Activated CD4-positive, alpha-beta T cell treated with anti-CD3 and anti-CD28 coated beads, Interleukin-2, amount 50 U/mL, for 48 hours (primary cell): ENCODE measurements around the gene ADAMTS7.
"Not testable (repeated sequence)": the region's sequence is repeated elsewhere in the genome, so short reads cannot be mapped to it uniquely, and the experiment has no call there.

Experiments
- DNase-seq, 2 experiments: peaks; one replicate each; pipeline ENCODE4 v3.0.0-alpha.2; 2020

Gene ADAMTS7

GRCh38 chr15:78811124-78811824 lies at the start of gene ADAMTS7:
Gene ADAMTS7, minus strand, starts transcription at chr15:78811464. Its CDS starts 244 bp downstream, at chr15:78811220.
- peak; percentile 57 to 60 for DNase-seq

- DNase-seq = peak; percentile 80 to 84
Observed at GRCh38 chr15:78859971-78860719, 48.9 kb upstream of the ADAMTS7 start.

DNA sequence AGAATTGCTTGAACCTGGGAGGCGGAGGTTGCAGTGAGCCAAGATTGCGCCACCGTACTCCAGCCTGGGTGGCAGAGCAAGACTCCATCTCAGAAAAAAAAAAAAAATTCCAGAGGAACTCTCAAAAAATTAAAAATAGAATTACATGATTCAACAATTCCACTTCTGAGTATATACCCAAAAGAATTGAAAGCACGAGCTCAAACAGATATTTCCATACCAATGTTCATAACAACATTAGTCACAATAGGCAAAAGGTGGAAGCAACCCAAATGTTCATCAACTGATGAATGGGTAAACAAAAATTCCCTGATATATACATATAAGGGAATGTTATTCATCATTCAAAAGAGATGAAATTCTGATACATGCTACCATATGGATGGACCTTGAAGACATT lies 44.5 kb upstream of the ADAMTS7 start:
- no peak for DNase-seq

GRCh38 chr15:78854833-78855372 lies 43.6 kb upstream of the ADAMTS7 start:
- DNase-seq = no peak

DNA sequence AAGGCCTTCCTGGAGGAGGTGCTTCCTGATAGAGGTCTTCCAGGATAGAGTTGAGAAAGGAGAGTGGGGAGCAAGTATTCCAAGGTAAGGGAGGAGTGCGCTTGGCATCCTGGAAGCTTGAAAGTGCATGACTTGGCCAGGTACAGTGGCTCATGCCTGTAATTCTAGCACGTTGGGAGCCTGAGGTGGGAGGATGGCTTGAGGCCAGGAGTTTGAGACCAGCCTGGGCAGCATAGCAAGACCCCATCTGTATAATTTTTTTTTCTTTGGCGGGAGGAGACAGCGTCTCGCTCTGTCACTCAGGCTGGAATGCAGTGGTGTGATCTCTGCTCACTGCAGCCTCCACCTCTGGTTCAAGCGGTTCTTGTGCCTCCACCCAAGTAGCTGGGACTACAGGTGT lies 42.2 kb upstream of the ADAMTS7 start:
- DNase-seq = no peak

DNA sequence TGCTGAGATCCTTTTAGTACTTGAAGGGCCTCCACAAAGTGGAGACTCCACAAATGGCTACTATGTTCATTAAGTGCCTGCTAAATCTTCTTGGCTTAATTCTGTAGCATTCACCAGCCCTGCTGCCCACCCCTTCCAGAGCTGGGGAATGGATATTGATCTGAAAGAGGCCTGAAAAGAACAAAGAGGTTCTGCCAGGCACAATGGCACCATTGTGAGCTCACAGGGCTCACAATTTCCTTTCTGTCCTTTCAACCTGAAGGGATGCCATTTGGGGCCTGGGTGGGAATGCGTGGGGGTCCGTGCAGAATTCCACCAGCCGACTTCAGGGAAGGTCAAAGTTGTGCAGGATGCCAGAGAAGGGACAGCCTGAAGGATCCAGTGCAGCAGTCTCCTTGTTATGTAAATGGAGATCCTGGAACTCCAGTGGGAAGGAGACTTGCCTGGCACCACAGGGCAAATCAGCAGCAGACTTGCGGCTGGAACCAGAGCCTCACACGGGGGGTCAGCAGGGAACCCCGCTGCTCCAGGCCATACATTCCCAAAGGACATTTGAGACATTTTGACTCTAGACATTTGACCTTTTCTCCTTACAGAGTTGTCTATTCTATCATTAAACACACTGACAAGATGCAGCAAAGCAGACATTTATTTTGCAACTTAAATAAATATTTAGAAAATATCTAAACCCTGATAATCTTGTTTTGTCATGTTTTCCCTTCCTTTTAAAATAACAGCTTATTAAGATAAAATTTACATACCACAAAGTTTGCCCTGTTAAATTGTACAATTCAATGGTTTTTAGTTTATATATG lies 39.9 kb upstream of the ADAMTS7 start:
- DNase-seq = no peak

GRCh38 chr15:78850352-78850751 lies 39.1 kb upstream of the ADAMTS7 start:
- DNase-seq = no peak

GRCh38 chr15:78847387-78847906 lies 36.2 kb upstream of the ADAMTS7 start:
- not testable (repeated sequence) for DNase-seq

- DNase-seq = not testable (repeated sequence)
Observed at GRCh38 chr15:78846906-78847305, 35.6 kb upstream of the ADAMTS7 start.

DNA sequence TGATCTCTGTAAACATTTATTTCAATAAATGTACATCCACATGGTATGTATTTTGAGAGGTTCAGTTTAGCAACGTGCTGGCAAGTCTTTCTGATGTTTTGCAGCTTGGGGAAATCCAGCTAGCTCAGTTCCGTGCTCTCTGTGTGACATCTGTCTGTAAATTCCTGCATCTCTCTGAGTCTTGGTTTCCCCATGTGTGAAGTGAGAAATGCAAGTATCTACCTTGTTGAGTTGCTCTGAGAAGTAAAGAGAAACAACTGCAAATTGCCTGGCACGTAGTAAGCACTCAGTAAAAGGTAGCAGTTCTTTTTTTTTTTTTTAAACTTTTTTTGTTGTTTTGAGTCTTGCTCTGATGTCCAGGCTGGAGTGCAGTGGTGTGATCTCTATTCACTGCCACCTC lies 31.3 kb upstream of the ADAMTS7 start:
- DNase-seq = no peak

GRCh38 chr15:78841891-78842290 lies 30.6 kb upstream of the ADAMTS7 start:
- DNase-seq = no peak

GRCh38 chr15:78841376-78841706 lies 30.1 kb upstream of the ADAMTS7 start:
- DNase-seq = no peak

GRCh38 chr15:78840661-78841375 lies 29.6 kb upstream of the ADAMTS7 start:
- no peak for DNase-seq

- DNase-seq = not testable (repeated sequence)
Observed at GRCh38 chr15:78839151-78839550, 27.9 kb upstream of the ADAMTS7 start.

- DNase-seq = no peak
Observed at GRCh38 chr15:78838489-78838888, 27.2 kb upstream of the ADAMTS7 start.

DNA sequence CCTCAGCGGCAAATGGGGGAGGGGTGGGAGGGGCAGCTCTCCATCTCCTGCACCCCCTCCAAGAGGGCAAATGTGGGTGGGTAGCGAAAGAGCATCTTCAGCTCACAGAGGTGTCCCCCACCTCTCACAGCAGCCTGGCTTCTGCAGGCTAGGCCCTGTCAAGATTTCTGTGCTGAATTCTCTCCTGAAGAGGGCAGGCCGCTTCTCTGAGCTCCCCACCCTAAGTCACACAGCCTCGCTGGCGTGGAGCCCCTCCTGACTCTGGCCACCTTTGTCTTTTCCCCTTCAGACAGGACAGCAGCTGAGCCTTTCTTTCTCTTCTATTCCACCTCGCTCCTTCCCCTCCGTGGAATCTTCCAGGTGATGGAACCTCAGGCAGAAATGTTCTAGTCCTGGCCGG lies 26.3 kb upstream of the ADAMTS7 start:
- DNase-seq = no peak

DNA sequence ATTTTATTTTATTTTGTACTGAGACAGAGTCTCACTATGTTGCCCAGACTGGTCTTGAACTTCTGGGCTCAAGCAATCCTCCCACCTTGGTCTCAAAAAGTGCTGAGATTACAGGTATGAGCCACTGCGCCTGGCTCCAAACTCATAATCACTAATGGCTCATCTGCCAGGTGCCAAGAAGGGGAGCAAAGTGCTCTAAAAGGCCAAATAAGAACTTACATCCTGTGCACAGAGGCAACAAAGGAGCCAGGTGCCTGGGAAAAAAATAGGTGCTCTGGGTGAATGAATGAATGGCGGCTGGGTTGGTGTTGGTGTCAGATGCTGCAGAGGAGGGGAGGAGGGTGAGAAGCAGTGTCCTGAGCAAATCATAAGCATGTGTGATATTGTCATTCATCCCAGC lies 25.9 kb upstream of the ADAMTS7 start:
- no peak for DNase-seq

DNA sequence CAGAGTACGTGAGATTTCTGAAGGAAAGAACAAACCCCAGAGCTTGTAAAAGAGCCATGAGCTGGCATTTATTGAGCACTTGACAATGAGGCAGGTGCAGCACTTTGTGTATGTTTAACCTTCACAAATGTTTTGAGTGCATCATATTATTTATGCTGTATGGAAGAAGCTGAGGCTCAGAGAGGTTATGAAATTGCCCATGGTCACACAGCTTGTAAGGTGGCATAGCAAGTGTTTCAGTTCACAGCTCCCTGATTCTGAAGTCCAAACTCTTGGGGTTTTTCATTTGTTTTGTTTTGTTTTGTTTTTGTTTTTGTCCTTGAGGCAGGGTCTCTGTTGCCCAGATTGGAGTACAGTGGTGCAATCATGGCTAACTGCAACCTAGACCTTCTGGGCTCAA lies 25.1 kb upstream of the ADAMTS7 start:
- DNase-seq = no peak

DNA sequence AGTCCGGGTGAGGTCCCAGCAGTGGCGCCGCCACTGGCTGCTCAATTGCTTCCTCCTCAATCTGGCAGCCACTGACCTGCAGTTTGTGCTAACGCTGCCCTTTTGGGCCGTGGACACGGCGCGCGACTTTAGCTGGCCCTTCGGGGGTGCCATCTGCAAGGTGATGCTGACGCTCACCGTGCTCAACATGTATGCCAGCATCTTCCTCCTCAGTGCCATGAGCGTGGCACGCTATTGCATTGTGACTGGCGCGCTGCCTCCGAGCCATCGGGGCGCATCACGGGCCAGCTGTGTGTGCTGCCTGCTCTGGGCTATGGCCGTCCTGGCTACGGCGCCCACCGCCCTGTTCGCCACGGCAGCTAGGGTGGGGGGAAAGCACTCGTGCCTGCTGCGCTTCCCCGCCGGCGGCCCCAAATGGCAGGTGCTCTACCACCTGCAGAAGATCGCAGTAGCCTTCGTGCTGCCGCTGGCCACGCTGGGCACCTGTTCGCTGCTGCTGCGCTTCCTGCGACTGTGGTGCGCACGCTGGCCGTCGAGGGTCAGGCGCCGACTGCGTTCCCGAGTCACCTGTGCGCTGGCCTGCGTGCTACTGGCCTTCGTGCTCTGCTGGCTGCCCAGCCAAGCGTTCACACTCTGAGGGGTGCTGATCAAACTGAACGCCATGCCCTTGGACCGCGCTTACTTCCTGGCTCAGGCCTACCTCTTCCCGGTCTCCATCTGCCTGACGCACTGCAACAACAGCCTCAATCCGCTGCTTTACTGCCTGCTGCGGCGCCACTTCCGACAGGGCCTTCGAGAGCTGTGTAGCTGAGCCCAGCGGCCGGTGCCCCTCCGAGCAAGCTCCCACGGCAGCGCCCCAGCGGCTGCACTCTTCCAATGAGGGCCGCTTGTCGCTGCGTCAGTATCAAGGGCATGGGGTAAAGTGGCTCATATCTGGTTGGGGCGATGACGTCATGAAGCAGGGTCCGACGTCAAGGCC lies 20.3 kb upstream of the ADAMTS7 start:
- DNase-seq = no peak

DNA sequence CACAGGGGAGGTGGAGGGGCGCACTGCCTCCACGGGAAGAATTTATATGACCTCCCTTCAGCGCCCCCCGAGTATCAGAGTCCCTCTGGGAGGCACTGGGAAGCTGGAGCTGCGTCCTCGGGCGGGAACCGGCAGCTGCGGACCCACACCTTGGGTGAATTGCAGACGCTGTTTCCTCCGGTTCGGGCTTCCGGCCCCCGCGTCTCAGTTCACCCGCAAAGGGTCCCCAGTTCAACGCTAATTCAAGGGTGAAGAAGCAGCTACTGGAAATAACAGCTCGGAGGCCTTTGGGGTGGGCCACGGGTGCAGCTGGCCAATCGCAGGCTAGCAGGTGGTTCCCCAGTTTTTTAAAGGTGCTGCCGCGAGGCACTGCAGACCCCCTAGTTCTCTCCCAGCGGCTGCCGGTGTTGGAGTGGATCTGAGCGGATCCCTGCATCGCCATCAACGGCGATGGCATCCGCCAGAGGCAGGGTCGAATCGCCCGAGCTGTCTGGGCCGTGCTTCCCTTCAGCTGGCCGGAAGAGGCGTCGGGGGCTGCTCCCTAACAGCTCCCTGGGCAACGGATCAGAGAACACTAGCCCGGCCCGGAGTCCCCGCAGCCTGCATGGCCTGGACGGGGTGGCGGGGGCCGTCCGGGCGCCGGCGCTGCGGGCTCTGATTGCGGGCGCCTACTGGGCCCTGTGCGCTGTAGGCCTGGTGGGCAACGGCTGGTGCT lies 19.4 kb upstream of the ADAMTS7 start:
- DNase-seq = no peak

DNA sequence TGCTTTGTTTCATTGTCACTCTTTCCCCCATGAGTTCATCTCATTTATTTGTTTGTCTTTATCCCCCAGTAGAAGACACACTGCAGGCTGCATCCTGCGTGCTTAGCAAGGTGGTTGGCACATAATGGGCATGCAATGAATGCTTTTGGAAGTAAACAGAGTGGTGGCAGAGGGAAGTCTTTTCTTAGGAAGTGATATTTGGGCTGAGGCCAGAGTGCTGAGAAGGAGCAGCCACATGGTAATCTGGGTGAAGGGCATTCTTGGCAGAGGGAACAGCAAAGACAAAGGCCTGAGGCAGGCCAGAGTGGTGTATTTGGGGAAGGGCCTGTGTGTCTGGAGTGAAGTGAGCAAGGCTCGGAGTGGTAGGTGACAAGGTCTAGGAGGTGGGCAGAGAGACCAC lies 17.7 kb upstream of the ADAMTS7 start:
- DNase-seq = no peak
